Measurements from ENCODE around the gene PPP1R26. TPM values are rescaled to one million over a fixed set of nuclear protein-coding genes. Genes with fewer than 3 reads are reported as not detected.
"Not testable (repeated sequence)": the region's sequence is repeated elsewhere in the genome, so short reads cannot be mapped to it uniquely, and the experiment has no call there.

The PPP1R26 gene
- total RNA-seq, 1 donor from 2014 or later: 48.0 TPM

- no peak for DNase-seq (ENCODE audit: low read depth)
- no peaks in the 10 kb centered on the region for H3K36me3 ChIP-seq (ENCODE audit: control insufficient read depth, insufficient read depth, low read length)
- TF ChIP-seq, protein P1, sequence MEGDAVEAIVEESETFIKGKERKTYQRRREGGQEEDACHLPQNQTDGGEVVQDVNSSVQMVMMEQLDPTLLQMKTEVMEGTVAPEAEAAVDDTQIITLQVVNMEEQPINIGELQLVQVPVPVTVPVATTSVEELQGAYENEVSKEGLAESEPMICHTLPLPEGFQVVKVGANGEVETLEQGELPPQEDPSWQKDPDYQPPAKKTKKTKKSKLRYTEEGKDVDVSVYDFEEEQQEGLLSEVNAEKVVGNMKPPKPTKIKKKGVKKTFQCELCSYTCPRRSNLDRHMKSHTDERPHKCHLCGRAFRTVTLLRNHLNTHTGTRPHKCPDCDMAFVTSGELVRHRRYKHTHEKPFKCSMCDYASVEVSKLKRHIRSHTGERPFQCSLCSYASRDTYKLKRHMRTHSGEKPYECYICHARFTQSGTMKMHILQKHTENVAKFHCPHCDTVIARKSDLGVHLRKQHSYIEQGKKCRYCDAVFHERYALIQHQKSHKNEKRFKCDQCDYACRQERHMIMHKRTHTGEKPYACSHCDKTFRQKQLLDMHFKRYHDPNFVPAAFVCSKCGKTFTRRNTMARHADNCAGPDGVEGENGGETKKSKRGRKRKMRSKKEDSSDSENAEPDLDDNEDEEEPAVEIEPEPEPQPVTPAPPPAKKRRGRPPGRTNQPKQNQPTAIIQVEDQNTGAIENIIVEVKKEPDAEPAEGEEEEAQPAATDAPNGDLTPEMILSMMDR (IDR thresholded peaks at IDR 0.05; ENCODE audit: insufficient read depth, low read length, poor library complexity, severe bottlenecking): no peak
- H3K4me3 ChIP-seq (ENCODE audit: low read depth, low read length): no peak overlapping the region
- no peaks in the 10 kb centered on the region for H3K27me3 ChIP-seq (ENCODE audit: control insufficient read depth, insufficient read depth, low read length)
Measured at GRCh38 chr9:135512904-135513303, 33.3 kb downstream of the PPP1R26 start.

DNA sequence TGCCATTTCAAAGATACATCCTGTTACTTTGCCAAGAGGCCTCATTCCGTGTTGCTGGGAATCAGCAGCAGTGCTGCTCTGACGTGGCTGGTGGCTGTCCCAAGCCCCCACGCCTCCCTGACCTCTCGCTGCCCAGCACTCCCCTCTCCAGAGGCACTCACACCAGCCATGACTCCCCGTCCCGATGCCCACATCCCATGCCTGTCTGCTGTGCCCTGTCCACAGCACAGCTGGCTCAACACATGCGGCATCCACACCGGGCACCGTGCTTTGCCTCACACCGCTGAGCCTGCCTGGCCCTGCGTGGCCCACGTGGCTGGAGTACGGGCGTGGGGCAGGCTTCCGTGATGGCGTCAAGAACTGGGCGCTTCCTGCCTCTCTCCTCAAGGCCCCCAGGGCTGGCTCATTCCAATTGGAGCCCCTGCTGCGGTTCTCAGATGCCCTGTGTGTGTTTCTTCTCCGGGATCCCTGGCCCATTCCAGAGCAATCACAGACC, 33.8 kb downstream of the PPP1R26 start:
- TF ChIP-seq, protein P1 (IDR thresholded peaks at IDR 0.05; ENCODE audit: insufficient read depth, low read length, poor library complexity, severe bottlenecking): no peak
- no peaks in the 10 kb centered on the region for H3K27me3 ChIP-seq (ENCODE audit: control insufficient read depth, insufficient read depth, low read length)
- DNase-seq (ENCODE audit: low read depth): no peak
- H3K36me3 ChIP-seq (ENCODE audit: control insufficient read depth, insufficient read depth, low read length): no peaks in the 10 kb centered on the region
- H3K4me3 ChIP-seq (ENCODE audit: low read depth, low read length): no peak overlapping the region

- H3K4me3 ChIP-seq (ENCODE audit: low read depth, low read length); H3K36me3 ChIP-seq (ENCODE audit: control insufficient read depth, insufficient read depth, low read length); H3K27me3 ChIP-seq (ENCODE audit: control insufficient read depth, insufficient read depth, low read length); DNase-seq (ENCODE audit: low read depth): not testable (repeated sequence)
Measured at GRCh38 chr9:135513906-135514305, 34.3 kb downstream of the PPP1R26 start.

DNA sequence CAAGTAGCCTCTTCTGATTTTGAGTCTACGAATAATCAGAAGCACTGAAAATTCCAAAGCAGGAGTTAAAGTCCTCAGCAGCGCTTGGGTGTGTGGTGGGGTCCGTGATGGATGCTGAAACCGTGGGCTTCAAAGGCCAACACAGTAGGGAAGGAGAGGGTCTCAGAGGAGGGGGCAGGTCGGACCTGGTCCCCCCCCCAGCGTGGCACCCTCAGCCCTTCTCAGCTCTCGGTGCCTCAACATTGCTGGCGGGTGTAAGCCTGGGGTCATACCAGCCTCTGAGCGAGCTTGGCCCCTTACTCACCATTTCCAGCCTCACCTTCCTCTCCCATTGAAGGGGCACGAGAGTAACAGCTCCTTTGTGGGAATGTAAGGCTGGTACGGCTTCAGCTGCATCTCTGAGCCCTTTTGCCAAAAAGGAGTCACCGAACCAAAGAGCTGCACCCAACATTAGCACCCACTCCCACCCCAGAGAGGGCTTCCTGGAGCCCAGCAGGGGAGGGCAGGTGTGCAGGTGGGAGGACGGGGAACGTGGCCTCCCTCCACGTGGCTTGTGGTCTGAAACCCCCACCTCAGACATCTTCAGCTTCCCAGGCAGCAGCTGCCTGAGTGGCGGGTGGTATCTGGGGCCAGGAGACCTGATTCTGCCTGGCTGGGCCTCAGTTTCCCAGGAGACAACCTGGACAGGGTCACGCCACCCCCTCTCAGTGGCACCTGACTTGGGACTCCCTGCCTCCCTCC, 34.9 kb downstream of the PPP1R26 start:
- peaks cover under 1% of the 10 kb centered on the region for H3K27me3 ChIP-seq (ENCODE audit: control insufficient read depth, insufficient read depth, low read length)
- no peaks in the 10 kb centered on the region for H3K36me3 ChIP-seq (ENCODE audit: control insufficient read depth, insufficient read depth, low read length)
- no peak overlapping the region for H3K4me3 ChIP-seq (ENCODE audit: low read depth, low read length)
- TF ChIP-seq, protein P1 (IDR thresholded peaks at IDR 0.05; ENCODE audit: insufficient read depth, low read length, poor library complexity, severe bottlenecking): no peak
- no peak for DNase-seq (ENCODE audit: low read depth)

DNA sequence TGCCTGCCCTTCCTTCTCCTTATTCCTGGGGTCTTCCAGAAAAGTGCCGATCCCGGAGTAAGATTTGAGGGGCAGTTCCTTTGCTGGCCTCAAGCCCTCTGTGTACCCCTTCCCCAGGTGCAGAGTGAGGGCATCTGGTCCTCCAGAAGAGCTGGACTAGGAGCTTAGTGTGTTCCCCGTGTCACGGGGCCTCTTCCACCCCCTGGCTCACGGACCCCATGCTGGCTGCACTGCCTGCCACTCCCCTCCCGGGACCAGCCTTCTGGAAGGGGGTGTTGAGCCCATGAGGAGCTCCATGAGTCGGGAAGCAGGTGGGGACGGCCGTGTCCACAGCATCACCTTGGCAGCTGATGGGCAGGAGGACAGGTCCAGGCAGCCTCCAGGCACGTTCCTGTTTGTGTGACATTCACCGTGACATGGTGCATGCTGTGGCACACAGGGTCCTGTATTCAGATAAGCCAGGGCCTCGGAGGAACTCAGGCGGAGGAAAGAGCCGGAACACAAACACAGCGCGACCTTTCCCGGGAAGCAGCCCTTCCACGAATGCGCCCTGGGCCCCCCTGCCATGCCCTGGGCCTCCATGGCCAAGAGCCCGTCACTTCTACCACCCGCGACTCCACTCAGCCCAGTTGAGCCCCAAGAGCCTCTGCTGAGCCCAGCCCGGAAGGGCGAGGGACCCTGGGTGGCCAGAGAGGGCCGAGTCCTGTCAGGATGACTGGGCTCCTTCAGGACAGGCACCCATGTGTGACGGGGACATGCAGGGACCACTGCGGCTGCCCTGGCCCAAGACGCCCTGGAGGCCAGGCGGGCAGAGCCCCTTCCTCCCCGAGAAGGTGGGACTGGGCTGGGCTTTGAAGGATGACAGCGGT, 35.7 kb downstream of the PPP1R26 start:
- TF ChIP-seq, protein P1 (IDR thresholded peaks at IDR 0.05; ENCODE audit: insufficient read depth, low read length, poor library complexity, severe bottlenecking): no peak
- Histone ChIP-seq H3K36me3 (ENCODE audit: control insufficient read depth, insufficient read depth, low read length) (no peaks in the 10 kb centered on the region), H3K4me3 (ENCODE audit: low read depth, low read length) (no peak overlapping the region), H3K27me3 (ENCODE audit: control insufficient read depth, insufficient read depth, low read length) (peaks cover 2% of the 10 kb centered on the region)
- no peak for DNase-seq (ENCODE audit: low read depth)

- Histone ChIP-seq H3K36me3 (ENCODE audit: control insufficient read depth, insufficient read depth, low read length) (no peaks in the 10 kb centered on the region), H3K27me3 (ENCODE audit: control insufficient read depth, insufficient read depth, low read length) (peaks cover 2% of the 10 kb centered on the region), H3K4me3 (ENCODE audit: low read depth, low read length) (no peak overlapping the region)
- no peak for DNase-seq (ENCODE audit: low read depth)
- TF ChIP-seq, protein P1 (IDR thresholded peaks at IDR 0.05; ENCODE audit: insufficient read depth, low read length, poor library complexity, severe bottlenecking): no peak
Measured at GRCh38 chr9:135516132-135516860, 36.7 kb downstream of the PPP1R26 start.

Data from kidney epithelial cell (primary cell).